GM23338 (cell line): Measurements from ENCODE around the gene LRCH3.

Experiments used
- CREB1 ChIP-seq: fragments of 250-450 bp; sonication (Bioruptor Pico); IDR thresholded peaks from 2 replicates; pipeline ENCODE4 v1.5.0; 2020; ENCODE audit warnings: low read depth, mild to moderate bottlenecking, moderate library complexity
- EZH2 ChIP-seq: fragments of 200-600 bp; sonication (generic); IDR thresholded peaks from one replicate; pipeline ENCODE4 v1.8.0; 2017; ENCODE audit warnings: antibody characterized with exemption, mild to moderate bottlenecking, low read depth; ENCODE audit not compliant: unreplicated experiment
- EZH2phosphoT487 ChIP-seq: fragments of 200-600 bp; sonication (generic); IDR thresholded peaks from one replicate; pipeline ENCODE4 v1.8.1; 2018; ENCODE audit warnings: antibody characterized with exemption; ENCODE audit not compliant: unreplicated experiment
- JUNB ChIP-seq: IDR thresholded peaks from one replicate; pipeline ENCODE4 v1.6.1; 2016; ENCODE audit warnings: antibody characterized with exemption; ENCODE audit not compliant: unreplicated experiment
- POLR2AphosphoS5 ChIP-seq: IDR thresholded peaks from 2 replicates; pipeline ENCODE4 v1.6.1; 2016; ENCODE audit warnings: antibody characterized with exemption, low read depth
- ZNF331 ChIP-seq: fragments of 250-450 bp; sonication (Bioruptor Pico); IDR thresholded peaks from 2 replicates; pipeline ENCODE4 v1.5.0; 2020; ENCODE audit warnings: low read depth, mild to moderate bottlenecking, moderate library complexity
- TF ChIP-seq, protein P1 (sequence below), 2 experiments: fragments of 200-600 bp in 1 of 2; sonication (generic) in 1 of 2; conservative IDR thresholded peaks; 2 replicates each; pipeline versions ENCODE4 v1.5.1 to v1.6.1; 2016 to 2017; ENCODE audit warnings: antibody characterized with exemption in 2 of 2, low read depth in 2 of 2, mild to moderate bottlenecking in 2 of 2, moderate library complexity in 1 of 2
- TF ChIP-seq, protein P2 (sequence below): IDR thresholded peaks from 2 replicates; pipeline ENCODE4 v1.6.1; 2016; ENCODE audit warnings: antibody characterized with exemption
- TF ChIP-seq, protein P3 (sequence below): IDR thresholded peaks from one replicate; pipeline ENCODE4 v1.6.1; 2018; ENCODE audit warnings: antibody characterized with exemption; ENCODE audit not compliant: unreplicated experiment

DNA sequence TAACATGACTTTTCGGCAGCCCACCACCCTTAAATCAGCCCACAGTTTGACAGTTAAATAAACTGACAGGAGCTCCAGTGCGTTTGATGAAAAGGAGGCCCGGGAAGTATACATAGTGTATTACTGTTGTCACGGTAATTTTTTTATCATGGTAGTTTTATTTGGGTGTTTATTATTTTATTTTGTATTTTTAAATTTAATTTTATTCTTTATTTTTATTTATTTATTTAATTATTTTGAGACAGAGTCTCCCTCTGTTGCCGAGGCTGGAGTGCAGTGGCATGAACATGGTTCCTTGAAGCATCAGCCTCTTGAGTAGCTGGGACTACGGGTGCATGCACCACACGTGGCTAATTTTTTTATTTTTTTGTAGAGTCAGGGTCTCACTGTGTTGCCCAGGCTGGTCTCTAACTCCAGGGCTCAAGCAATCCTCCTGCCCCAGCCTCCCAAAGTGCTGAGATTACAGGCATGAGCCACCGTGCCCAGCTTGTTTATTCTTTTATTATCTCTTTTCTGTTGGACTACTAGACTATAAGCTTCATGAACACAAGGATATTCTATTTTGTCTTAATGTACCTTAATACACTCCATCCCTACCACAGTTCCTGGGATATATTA lies 65.3 kb downstream of the LRCH3 start:
- TF ChIP-seq, protein P1, sequence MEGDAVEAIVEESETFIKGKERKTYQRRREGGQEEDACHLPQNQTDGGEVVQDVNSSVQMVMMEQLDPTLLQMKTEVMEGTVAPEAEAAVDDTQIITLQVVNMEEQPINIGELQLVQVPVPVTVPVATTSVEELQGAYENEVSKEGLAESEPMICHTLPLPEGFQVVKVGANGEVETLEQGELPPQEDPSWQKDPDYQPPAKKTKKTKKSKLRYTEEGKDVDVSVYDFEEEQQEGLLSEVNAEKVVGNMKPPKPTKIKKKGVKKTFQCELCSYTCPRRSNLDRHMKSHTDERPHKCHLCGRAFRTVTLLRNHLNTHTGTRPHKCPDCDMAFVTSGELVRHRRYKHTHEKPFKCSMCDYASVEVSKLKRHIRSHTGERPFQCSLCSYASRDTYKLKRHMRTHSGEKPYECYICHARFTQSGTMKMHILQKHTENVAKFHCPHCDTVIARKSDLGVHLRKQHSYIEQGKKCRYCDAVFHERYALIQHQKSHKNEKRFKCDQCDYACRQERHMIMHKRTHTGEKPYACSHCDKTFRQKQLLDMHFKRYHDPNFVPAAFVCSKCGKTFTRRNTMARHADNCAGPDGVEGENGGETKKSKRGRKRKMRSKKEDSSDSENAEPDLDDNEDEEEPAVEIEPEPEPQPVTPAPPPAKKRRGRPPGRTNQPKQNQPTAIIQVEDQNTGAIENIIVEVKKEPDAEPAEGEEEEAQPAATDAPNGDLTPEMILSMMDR (conservative IDR thresholded peaks at IDR 0.05; ENCODE audit: low read depth in 2 of 2): no peak
- TF ChIP-seq EZH2 (no peak), EZH2phosphoT487 (no peak), CREB1 (CRISPR knock-in tag) (no peak), POLR2AphosphoS5 (no peak), JUNB (no peak), ZNF331 (CRISPR knock-in tag) (no peak)
- TF ChIP-seq, protein P2, sequence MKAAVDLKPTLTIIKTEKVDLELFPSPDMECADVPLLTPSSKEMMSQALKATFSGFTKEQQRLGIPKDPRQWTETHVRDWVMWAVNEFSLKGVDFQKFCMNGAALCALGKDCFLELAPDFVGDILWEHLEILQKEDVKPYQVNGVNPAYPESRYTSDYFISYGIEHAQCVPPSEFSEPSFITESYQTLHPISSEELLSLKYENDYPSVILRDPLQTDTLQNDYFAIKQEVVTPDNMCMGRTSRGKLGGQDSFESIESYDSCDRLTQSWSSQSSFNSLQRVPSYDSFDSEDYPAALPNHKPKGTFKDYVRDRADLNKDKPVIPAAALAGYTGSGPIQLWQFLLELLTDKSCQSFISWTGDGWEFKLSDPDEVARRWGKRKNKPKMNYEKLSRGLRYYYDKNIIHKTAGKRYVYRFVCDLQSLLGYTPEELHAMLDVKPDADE: no peak
- TF ChIP-seq, protein P3, sequence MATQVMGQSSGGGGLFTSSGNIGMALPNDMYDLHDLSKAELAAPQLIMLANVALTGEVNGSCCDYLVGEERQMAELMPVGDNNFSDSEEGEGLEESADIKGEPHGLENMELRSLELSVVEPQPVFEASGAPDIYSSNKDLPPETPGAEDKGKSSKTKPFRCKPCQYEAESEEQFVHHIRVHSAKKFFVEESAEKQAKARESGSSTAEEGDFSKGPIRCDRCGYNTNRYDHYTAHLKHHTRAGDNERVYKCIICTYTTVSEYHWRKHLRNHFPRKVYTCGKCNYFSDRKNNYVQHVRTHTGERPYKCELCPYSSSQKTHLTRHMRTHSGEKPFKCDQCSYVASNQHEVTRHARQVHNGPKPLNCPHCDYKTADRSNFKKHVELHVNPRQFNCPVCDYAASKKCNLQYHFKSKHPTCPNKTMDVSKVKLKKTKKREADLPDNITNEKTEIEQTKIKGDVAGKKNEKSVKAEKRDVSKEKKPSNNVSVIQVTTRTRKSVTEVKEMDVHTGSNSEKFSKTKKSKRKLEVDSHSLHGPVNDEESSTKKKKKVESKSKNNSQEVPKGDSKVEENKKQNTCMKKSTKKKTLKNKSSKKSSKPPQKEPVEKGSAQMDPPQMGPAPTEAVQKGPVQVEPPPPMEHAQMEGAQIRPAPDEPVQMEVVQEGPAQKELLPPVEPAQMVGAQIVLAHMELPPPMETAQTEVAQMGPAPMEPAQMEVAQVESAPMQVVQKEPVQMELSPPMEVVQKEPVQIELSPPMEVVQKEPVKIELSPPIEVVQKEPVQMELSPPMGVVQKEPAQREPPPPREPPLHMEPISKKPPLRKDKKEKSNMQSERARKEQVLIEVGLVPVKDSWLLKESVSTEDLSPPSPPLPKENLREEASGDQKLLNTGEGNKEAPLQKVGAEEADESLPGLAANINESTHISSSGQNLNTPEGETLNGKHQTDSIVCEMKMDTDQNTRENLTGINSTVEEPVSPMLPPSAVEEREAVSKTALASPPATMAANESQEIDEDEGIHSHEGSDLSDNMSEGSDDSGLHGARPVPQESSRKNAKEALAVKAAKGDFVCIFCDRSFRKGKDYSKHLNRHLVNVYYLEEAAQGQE: no peak
